ENCODE data around the gene MAP6D1. TPM values are rescaled to one million over a fixed set of nuclear protein-coding genes. Genes with fewer than 3 reads are reported as not detected.

The MAP6D1 gene
- 5.0 and 5.9 TPM in 2 replicates for total RNA-seq (2021)
- Bru-seq, nascent RNA: not detected
- BruChase-seq, experiment 1, labeled RNA remaining after a 2-hour chase: percentile 53 among the genes with signal in this experiment
- BruChase-seq, experiment 2, labeled RNA remaining after a 6-hour chase: percentile 30 among the genes with signal in this experiment
- long read RNA-seq, transcript MAP6D1-201 (3 exons, 2,111 nt): major isoform, 14 of 19 reads
- long read RNA-seq, partial matches to known transcripts: 0 of 19 reads
- long read RNA-seq, other reads (novel, unspliced or antisense): 1 of 19 reads

- Histone ChIP-seq H3K9me3 (ENCODE audit: low read depth, low read length, poor library complexity, severe bottlenecking) (no peaks in the 10 kb centered on the region), H3K36me3 (ENCODE audit: insufficient read depth, low read length, poor library complexity, severe bottlenecking) (no peaks in the 10 kb centered on the region), H3K4me3 (ENCODE audit: low read depth, low read length, poor library complexity, severe bottlenecking) (peak within 1 kb of the TSS; percentile 75), H3K27ac (ENCODE audit: low read depth, low read length, poor library complexity, severe bottlenecking) (no peak within 1 kb of the TSS), H3K27me3 (replicated peaks; ENCODE audit: insufficient read depth, low read depth, low read length, poor library complexity) (no peaks in the 10 kb centered on the region), H3K4me1 (ENCODE audit: insufficient read depth, low read length, poor library complexity, severe bottlenecking) (no peaks in the 10 kb centered on the region)
- TF ChIP-seq, protein P1, sequence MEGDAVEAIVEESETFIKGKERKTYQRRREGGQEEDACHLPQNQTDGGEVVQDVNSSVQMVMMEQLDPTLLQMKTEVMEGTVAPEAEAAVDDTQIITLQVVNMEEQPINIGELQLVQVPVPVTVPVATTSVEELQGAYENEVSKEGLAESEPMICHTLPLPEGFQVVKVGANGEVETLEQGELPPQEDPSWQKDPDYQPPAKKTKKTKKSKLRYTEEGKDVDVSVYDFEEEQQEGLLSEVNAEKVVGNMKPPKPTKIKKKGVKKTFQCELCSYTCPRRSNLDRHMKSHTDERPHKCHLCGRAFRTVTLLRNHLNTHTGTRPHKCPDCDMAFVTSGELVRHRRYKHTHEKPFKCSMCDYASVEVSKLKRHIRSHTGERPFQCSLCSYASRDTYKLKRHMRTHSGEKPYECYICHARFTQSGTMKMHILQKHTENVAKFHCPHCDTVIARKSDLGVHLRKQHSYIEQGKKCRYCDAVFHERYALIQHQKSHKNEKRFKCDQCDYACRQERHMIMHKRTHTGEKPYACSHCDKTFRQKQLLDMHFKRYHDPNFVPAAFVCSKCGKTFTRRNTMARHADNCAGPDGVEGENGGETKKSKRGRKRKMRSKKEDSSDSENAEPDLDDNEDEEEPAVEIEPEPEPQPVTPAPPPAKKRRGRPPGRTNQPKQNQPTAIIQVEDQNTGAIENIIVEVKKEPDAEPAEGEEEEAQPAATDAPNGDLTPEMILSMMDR (conservative IDR thresholded peaks at IDR 0.05; ENCODE audit: low read depth, low read length): peak; percentile 48
- TF ChIP-seq EZH2 (IDR thresholded peaks at IDR 0.05; ENCODE audit: borderline replicate concordance, low read depth, low read length, poor library complexity, severe bottlenecking): no peak
- ChIA-PET POLR2A (ENCODE audit: low non-redundant PET) (no interaction called here), CTCF (interaction anchor here (0.6 to 1.7 kb wide), 2 partner anchors 19 to 59 kb away, joined by 4 to 6 read pairs; partner anchors contain the start of gene PARL)
- intact Hi-C loops (cut with micrococcal nuclease; ENCODE audit: unreplicated experiment): no loop called here
- no TSS peak for BruUV-seq (replicated peaks)
- DNase-seq (ENCODE audit: low spot score): peak; percentile 79
These were observed at the start of gene MAP6D1 for GRCh38 chr3:183825456-183826161. Gene MAP6D1, minus strand, starts transcription at chr3:183825577. Its CDS starts 30 bp downstream, at chr3:183825547.

GRCh38 chr3:183873914-183874313, 48.5 kb upstream of the MAP6D1 start:
- H3K9me3 ChIP-seq (ENCODE audit: low read depth, low read length, poor library complexity, severe bottlenecking): no peaks in the 10 kb centered on the region
- ChIA-PET CTCF (no interaction called here), POLR2A (ENCODE audit: low non-redundant PET) (no interaction called here)
- no TSS peak for BruUV-seq (replicated peaks)
- no peak for DNase-seq (ENCODE audit: low spot score)
- no peak for TF ChIP-seq EZH2 (IDR thresholded peaks at IDR 0.05; ENCODE audit: borderline replicate concordance, low read depth, low read length, poor library complexity, severe bottlenecking)
- TF ChIP-seq, protein P1 (conservative IDR thresholded peaks at IDR 0.05; ENCODE audit: low read depth, low read length): no peak
- H3K4me1 ChIP-seq (ENCODE audit: insufficient read depth, low read length, poor library complexity, severe bottlenecking): no peaks in the 10 kb centered on the region
- H3K27me3 ChIP-seq (replicated peaks; ENCODE audit: insufficient read depth, low read depth, low read length, poor library complexity): no peaks in the 10 kb centered on the region
- no peak overlapping the region for H3K27ac ChIP-seq (ENCODE audit: low read depth, low read length, poor library complexity, severe bottlenecking)
- no peak overlapping the region for H3K4me3 ChIP-seq (ENCODE audit: low read depth, low read length, poor library complexity, severe bottlenecking)
- intact Hi-C loops (cut with micrococcal nuclease; ENCODE audit: unreplicated experiment): no loop called here
- no peaks in the 10 kb centered on the region for H3K36me3 ChIP-seq (ENCODE audit: insufficient read depth, low read length, poor library complexity, severe bottlenecking)

DNA sequence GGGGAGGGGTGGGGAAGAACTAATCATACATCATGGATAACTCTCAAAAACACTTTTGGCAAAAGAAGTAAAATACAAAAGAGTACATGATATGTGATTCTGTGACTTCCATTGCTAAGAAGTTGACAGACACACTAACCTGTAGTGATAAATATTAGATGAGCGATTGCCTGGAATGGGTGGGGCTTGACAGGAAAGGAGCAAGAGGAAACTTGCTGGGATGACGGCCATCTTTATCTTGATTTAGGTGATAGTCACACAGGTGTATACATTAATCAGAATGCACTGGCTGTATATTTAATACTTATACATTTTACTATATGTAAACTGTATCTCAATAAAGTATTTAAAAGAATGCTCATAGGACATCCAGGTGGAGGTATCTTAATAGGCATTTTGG, 46.2 kb upstream of the MAP6D1 start:
- POLR2A ChIA-PET (ENCODE audit: low non-redundant PET): no interaction called here

More for the DNA sequence above, 46.2 kb upstream of the MAP6D1 start:
- H3K27me3 ChIP-seq (replicated peaks; ENCODE audit: insufficient read depth, low read depth, low read length, poor library complexity): no peaks in the 10 kb centered on the region
- DNase-seq (ENCODE audit: low spot score): no peak
- H3K4me3 ChIP-seq (ENCODE audit: low read depth, low read length, poor library complexity, severe bottlenecking): no peak overlapping the region
- no peak overlapping the region for H3K27ac ChIP-seq (ENCODE audit: low read depth, low read length, poor library complexity, severe bottlenecking)
- H3K9me3 ChIP-seq (ENCODE audit: low read depth, low read length, poor library complexity, severe bottlenecking): no peaks in the 10 kb centered on the region
- peaks cover 12% of the 10 kb centered on the region for H3K36me3 ChIP-seq (ENCODE audit: insufficient read depth, low read length, poor library complexity, severe bottlenecking)
- no TSS peak for BruUV-seq (replicated peaks)
- TF ChIP-seq, protein P1 (conservative IDR thresholded peaks at IDR 0.05; ENCODE audit: low read depth, low read length): no peak
- no peak for TF ChIP-seq EZH2 (IDR thresholded peaks at IDR 0.05; ENCODE audit: borderline replicate concordance, low read depth, low read length, poor library complexity, severe bottlenecking)
- H3K4me1 ChIP-seq (ENCODE audit: insufficient read depth, low read length, poor library complexity, severe bottlenecking): no peaks in the 10 kb centered on the region
- CTCF ChIA-PET: no interaction called here
- intact Hi-C loops (cut with micrococcal nuclease; ENCODE audit: unreplicated experiment): no loop called here

All from A673 (cell line).